Measurements from ENCODE around the gene RFPL4AL1. TPM values are rescaled to one million over a fixed set of nuclear protein-coding genes. Genes with fewer than 3 reads are reported as not detected.

Gene RFPL4AL1
- total and polyA plus RNA-seq, 8 donors: not detected

- no peak for ATAC-seq
- FAIRE-seq: no peak
- WGBS, 2 donors: 54 to 62% methylated on average over 3 of the region's 3 CpGs
- no peaks in the 10 kb centered on the region for H3K27me3 ChIP-seq
- H3K4me3 ChIP-seq: no peak overlapping the region
- intact Hi-C loops (cut with DNase I): no loop called here
- no peaks in the 10 kb centered on the region for H3K4me1 ChIP-seq
- no peaks in the 10 kb centered on the region for H3K36me3 ChIP-seq
- H3K9me3 ChIP-seq: no peaks in the 10 kb centered on the region
- H3K27ac ChIP-seq: no peak overlapping the region
- TF ChIP-seq CTCF (IDR thresholded peaks at IDR 0.05): no peak
- DNase-seq: no peak
Observed at GRCh38 chr19:55820037-55820436, 51.1 kb downstream of the RFPL4AL1 start.

Other genes with a start within 250 kb of the RFPL4AL1 start
- gene SBK2, start 232.0 kb upstream of the RFPL4AL1 start, total RNA-seq: under 1 TPM in 1 of 6 donors, not detected in 5; 0.43 TPM
- gene SBK2, start 232.0 kb upstream of the RFPL4AL1 start, polyA plus RNA-seq: under 1 TPM; 0.28 to 0.46 TPM
- under 1 TPM in 2 of 6 donors, not detected in 4; 0.19 to 0.28 TPM for gene SBK3, start 223.6 kb upstream of the RFPL4AL1 start, total RNA-seq
- under 1 TPM; 0.11 to 0.16 TPM for gene SBK3, start 223.6 kb upstream of the RFPL4AL1 start, polyA plus RNA-seq
- gene ZNF579, start 188.3 kb upstream of the RFPL4AL1 start, total RNA-seq: 10 to 100 TPM in 1 of 6 donors, 1 to 10 TPM in 5; 6.5 to 12.7 (median 9.2) TPM
- gene ZNF579, start 188.3 kb upstream of the RFPL4AL1 start, polyA plus RNA-seq: 10 to 100 TPM; 11.6 to 16.1 TPM
- 10 to 100 TPM in 2 of 6 donors, 1 to 10 TPM in 4; 6.8 to 12.1 (median 8.9) TPM for gene FIZ1, start 169.6 kb upstream of the RFPL4AL1 start, total RNA-seq
- gene FIZ1, start 169.6 kb upstream of the RFPL4AL1 start, polyA plus RNA-seq: 10 to 100 TPM; 12.6 TPM
- 10 to 100 TPM; 17.1 to 37.0 (median 33.1) TPM for gene ZNF524, start 168.8 kb upstream of the RFPL4AL1 start, total RNA-seq
- gene ZNF524, start 168.8 kb upstream of the RFPL4AL1 start, polyA plus RNA-seq: 10 to 100 TPM; 26.7 to 79.4 TPM
- 1 to 10 TPM; 6.6 to 9.0 (median 7.8) TPM for gene ZNF865, start 163.5 kb upstream of the RFPL4AL1 start, total RNA-seq
- gene ZNF865, start 163.5 kb upstream of the RFPL4AL1 start, polyA plus RNA-seq: 1 to 10 TPM; 5.7 to 9.7 TPM
- gene ZNF784, start 144.6 kb upstream of the RFPL4AL1 start, total RNA-seq: 1 to 10 TPM; 3.7 to 5.8 (median 4.6) TPM
- 10 to 100 TPM; 10.3 to 12.9 TPM for gene ZNF784, start 144.6 kb upstream of the RFPL4AL1 start, polyA plus RNA-seq
- gene ZNF580, start 128.1 kb upstream of the RFPL4AL1 start, total RNA-seq: 10 to 100 TPM; 12.7 to 24.3 (median 17.6) TPM
- 10 to 100 TPM; 35.0 to 40.5 TPM for gene ZNF580, start 128.1 kb upstream of the RFPL4AL1 start, polyA plus RNA-seq
- 10 to 100 TPM; 12.9 to 23.2 (median 16.9) TPM for gene ZNF581, start 125.5 kb upstream of the RFPL4AL1 start, total RNA-seq
- 10 to 100 TPM; 13.8 to 16.6 TPM for gene ZNF581, start 125.5 kb upstream of the RFPL4AL1 start, polyA plus RNA-seq
- 1 to 10 TPM; 3.2 to 6.2 (median 5.0) TPM for gene CCDC106, start 120.9 kb upstream of the RFPL4AL1 start, total RNA-seq
- 10 to 100 TPM; 20.7 to 22.8 TPM for gene CCDC106, start 120.9 kb upstream of the RFPL4AL1 start, polyA plus RNA-seq
- 10 to 100 TPM; 38.4 to 97.0 (median 58.8) TPM for gene U2AF2, start 114.1 kb upstream of the RFPL4AL1 start, total RNA-seq
- gene U2AF2, start 114.1 kb upstream of the RFPL4AL1 start, polyA plus RNA-seq: 100 to 1,000 TPM in 1 of 2 donors, 10 to 100 TPM in 1; 74.8 to 113 TPM
- gene EPN1, start 93.9 kb upstream of the RFPL4AL1 start, total RNA-seq: 100 to 1,000 TPM in 1 of 6 donors, 10 to 100 TPM in 5; 64.9 to 102 (median 84.6) TPM
- gene EPN1, start 93.9 kb upstream of the RFPL4AL1 start, polyA plus RNA-seq: 10 to 100 TPM; 38.4 to 76.8 TPM
- gene NLRP9, start 30.7 kb upstream of the RFPL4AL1 start, total RNA-seq: under 1 TPM in 2 of 6 donors, not detected in 4; 0.09 to 0.12 TPM
- gene NLRP9, start 30.7 kb upstream of the RFPL4AL1 start, polyA plus RNA-seq: under 1 TPM; 0.04 to 0.05 TPM
- gene RFPL4A, start 10.0 kb upstream of the RFPL4AL1 start, total RNA-seq: under 1 TPM in 2 of 6 donors, not detected in 4; 0.17 to 0.75 TPM
- under 1 TPM in 1 of 2 donors, not detected in 1; 0.70 TPM for gene RFPL4A, start 10.0 kb upstream of the RFPL4AL1 start, polyA plus RNA-seq
- gene NLRP11, start 62.9 kb downstream of the RFPL4AL1 start, total RNA-seq: under 1 TPM in 5 of 6 donors, not detected in 1; 0.06 to 0.22 (median 0.14) TPM
- gene NLRP11, start 62.9 kb downstream of the RFPL4AL1 start, polyA plus RNA-seq: under 1 TPM; 0.04 to 0.09 TPM
- gene NLRP4, start 67.4 kb downstream of the RFPL4AL1 start, total RNA-seq: not detected
- not detected for gene NLRP4, start 67.4 kb downstream of the RFPL4AL1 start, polyA plus RNA-seq
- not detected for gene NLRP13, start 163.2 kb downstream of the RFPL4AL1 start, total RNA-seq
- under 1 TPM in 1 of 2 donors, not detected in 1; 0.02 TPM for gene NLRP13, start 163.2 kb downstream of the RFPL4AL1 start, polyA plus RNA-seq
- gene NLRP8, start 178.7 kb downstream of the RFPL4AL1 start, total RNA-seq: not detected
- gene NLRP8, start 178.7 kb downstream of the RFPL4AL1 start, polyA plus RNA-seq: not detected
- not detected for gene NLRP5, start 217.7 kb downstream of the RFPL4AL1 start, total RNA-seq
- gene NLRP5, start 217.7 kb downstream of the RFPL4AL1 start, polyA plus RNA-seq: not detected